NCI-H748 (cell line): ENCODE data around the gene IAH1.

Experiments
- DNase-seq: peaks from one replicate; lab custom pipeline; 2025; ENCODE audit not compliant: unreplicated experiment; lab: John Stamatoyannopoulos, UW

Gene IAH1

GRCh38 chr2:9527995-9528787, 53.8 kb downstream of the IAH1 start:
- DNase-seq = no peak

GRCh38 chr2:9532421-9532820, 58.1 kb downstream of the IAH1 start:
- DNase-seq = no peak

- no peak for DNase-seq
Observed at GRCh38 chr2:9533663-9534062, 59.3 kb downstream of the IAH1 start.

DNA sequence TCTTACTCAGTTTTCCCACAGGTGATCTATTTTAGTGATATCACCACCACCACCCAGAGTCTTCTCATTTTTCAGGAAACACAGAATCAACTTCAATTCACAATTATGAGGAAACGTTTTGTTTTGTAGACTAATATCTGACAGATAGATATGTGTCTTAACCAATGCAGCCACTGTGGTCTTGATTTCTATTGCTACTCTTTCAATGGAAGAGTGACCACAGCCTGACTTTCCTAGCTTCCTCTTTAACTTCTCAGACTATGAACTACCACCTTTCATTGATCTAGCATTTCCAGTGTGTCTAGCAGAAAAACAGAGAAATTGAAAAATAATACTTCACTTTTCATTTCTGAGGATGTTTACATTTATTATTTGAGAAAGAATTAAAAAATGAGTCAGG, 60.8 kb downstream of the IAH1 start:
- no peak for DNase-seq

DNA sequence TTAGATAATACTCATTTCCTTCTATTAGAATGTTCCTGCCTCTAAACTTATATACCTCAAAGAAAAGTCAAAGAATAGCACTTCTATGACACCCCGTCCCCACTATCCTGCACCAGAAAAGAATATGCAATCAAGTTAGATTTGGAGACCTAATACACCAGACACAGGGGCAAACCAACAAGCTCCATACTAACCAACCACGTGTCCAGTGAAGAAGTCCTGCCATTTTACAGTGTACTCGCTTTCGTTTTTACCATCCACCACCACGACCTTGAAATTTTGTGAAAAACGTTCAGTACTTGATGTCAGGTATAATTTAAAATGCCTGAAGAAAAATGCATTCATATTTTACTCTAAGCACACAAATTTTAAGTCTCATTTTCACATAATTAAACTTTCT, 62.2 kb downstream of the IAH1 start:
- no peak for DNase-seq

- no peak for DNase-seq
Observed at GRCh38 chr2:9538000-9538507, 63.7 kb downstream of the IAH1 start.
